ENCODE measurements around the gene GABRG3.
"Not testable (repeated sequence)": the region's sequence is repeated elsewhere in the genome, so short reads cannot be mapped to it uniquely, and the experiment has no call there.

GABRG3 gene

DNA sequence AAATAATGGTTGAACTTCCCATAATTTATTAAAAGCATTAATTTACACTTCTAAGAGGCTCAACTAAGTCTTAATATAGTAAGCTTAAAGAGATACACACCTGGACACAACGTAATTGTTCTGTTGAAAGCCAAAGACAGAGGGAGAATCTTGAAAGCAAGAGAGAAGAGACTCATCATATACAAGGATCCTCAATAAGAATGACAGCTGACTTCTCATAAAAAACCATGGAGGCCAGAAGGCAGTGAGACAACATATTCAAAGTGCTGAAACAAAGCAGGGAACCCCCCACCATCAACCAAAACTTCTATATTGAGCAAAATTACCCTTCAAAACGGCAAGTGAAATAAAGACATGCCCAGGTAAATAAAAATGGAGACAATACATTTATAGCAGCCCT is 16.6 kb upstream of the GABRG3 start:
- no peaks in the 10 kb centered on the region for H3K4me1 ChIP-seq (ENCODE audit: insufficient read depth, low read length)
- H3K36me3 ChIP-seq (ENCODE audit: insufficient read depth, low read length): no peaks in the 10 kb centered on the region
- H2AFZ ChIP-seq (ENCODE audit: low read depth, low read length): no peak overlapping the region
- no peak overlapping the region for H3K4me3 ChIP-seq (ENCODE audit: low read length)
- H3K9me3 ChIP-seq (ENCODE audit: low read length): no peaks in the 10 kb centered on the region
- H3K27me3 ChIP-seq (ENCODE audit: insufficient read depth, low read length): no peaks in the 10 kb centered on the region

DNA sequence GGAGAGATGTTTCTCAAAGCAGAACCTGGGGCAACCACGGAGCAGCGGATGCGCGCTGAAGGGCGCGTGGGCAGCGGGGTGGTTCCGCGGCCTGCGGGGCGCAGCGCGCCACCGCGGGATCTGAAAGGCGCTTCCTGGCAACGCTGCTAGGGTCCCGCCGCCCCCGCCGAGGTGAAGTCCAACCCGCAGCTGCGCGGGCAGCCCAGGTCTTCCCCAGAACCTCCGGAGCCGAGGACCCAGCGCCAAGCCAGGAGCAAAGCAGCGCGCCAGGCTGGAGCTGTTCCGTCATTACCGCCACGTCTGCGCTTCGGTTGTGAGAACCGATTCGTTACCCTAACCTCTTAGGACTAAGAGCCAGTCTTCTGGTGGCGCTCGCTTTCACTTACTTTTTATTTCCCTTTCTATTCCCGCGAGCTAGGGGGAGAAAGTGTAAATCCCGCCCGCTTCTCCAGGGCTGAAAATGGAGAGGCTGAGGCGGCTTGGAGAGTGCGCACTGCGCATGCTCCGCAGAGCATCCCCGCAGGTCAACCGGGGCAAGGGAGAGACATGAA is 3.2 kb upstream of the GABRG3 start:
- Histone ChIP-seq H3K4me3 (ENCODE audit: low read length) (no peak overlapping the region), H3K27me3 (ENCODE audit: insufficient read depth, low read length) (peaks cover 34% of the 10 kb centered on the region), H3K9me3 (ENCODE audit: low read length) (no peaks in the 10 kb centered on the region), H2AFZ (ENCODE audit: low read depth, low read length) (no peak overlapping the region), H3K36me3 (ENCODE audit: insufficient read depth, low read length) (no peaks in the 10 kb centered on the region), H3K4me1 (ENCODE audit: insufficient read depth, low read length) (no peaks in the 10 kb centered on the region)

DNA sequence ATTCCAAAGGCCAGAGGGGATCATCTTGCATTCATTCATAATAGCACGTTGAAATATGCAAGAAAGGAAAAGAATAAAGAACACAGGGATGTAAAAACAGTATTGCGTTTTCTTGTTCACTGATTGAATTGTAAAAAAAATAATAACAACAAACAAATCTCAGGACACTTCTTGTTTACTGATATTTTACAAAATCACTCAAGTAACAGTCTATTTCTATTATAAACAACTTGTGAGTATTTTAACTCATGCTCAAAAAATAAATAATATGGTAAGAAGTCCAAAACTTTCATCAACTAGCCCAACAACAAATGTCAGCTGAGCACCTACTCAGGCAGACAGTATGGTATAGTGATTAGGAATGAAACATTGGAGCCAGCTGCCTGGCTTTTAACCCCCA is 2.2 kb upstream of the GABRG3 start:
- H2AFZ ChIP-seq (ENCODE audit: low read depth, low read length): no peak overlapping the region
- H3K27me3 ChIP-seq (ENCODE audit: insufficient read depth, low read length): peaks cover 36% of the 10 kb centered on the region

DNA sequence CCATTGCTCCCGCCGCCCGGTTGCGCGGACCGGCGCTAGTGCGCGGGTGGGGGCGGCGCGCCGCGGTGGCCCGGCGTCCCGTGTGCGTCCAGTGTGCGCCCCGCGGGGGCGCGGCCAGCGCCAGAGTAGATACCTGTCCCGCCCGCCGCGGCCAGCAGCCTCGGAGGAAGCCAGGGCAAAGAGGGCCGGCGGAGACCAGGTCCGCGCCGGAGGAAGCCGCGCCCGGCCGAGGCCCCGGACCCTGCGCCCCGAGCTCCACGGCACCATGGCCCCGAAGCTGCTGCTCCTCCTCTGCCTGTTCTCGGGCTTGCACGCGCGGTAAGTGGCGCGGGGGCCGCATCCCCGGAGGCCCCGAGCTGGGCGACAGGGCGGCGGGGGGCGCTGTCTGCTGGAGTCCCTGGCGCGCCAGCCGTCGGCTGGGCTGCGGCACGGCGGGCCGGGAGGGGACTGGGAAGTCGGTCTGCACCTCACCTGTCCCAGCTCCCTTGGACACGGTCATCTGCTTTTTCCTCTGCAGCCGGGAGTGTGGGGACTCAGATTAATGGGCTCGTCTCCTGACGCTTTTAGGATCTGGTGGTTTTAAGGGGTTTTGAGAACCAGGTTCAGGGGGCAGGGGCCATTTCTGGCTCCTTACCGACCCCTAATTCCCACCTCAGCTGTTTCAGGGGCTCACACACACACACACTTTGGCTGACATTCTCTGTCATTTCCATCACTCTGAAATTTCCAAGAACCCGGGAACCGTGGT is 464 bp downstream of the GABRG3 start:
- Histone ChIP-seq H3K9me3 (ENCODE audit: low read length) (no peaks in the 10 kb centered on the region), H3K27me3 (ENCODE audit: insufficient read depth, low read length) (peaks cover 38% of the 10 kb centered on the region), H2AFZ (ENCODE audit: low read depth, low read length) (no peak overlapping the region), H3K36me3 (ENCODE audit: insufficient read depth, low read length) (no peaks in the 10 kb centered on the region), H3K4me3 (ENCODE audit: low read length) (no peak overlapping the region), H3K4me1 (ENCODE audit: insufficient read depth, low read length) (no peaks in the 10 kb centered on the region)

More for the DNA sequence above, 2.2 kb upstream of the GABRG3 start:
- Histone ChIP-seq H3K9me3 (ENCODE audit: low read length) (no peaks in the 10 kb centered on the region), H3K36me3 (ENCODE audit: insufficient read depth, low read length) (no peaks in the 10 kb centered on the region), H3K4me3 (ENCODE audit: low read length) (no peak overlapping the region), H3K4me1 (ENCODE audit: insufficient read depth, low read length) (no peaks in the 10 kb centered on the region)

DNA sequence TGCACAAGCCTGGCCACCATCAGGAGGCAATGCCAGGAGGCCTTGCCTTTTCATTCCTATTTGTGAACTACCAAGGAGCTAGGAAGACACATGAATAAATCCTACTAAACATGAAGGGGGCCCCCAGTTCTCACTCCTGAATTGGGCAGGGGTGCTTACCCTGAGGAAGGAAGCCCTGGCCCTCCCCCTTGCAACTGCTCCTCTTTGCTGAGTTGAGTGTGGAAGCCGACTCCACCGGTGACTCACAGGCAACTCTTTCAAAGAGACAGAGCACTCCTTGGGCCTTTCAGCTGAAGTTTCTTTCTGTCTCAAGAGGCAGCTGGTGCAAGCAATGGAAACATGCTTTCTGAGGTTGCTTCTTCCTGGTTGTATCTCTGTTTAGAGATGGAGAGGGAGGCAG is 1.7 kb downstream of the GABRG3 start:
- Histone ChIP-seq H3K4me1 (ENCODE audit: insufficient read depth, low read length) (no peaks in the 10 kb centered on the region), H3K9me3 (ENCODE audit: low read length) (no peaks in the 10 kb centered on the region), H3K36me3 (ENCODE audit: insufficient read depth, low read length) (no peaks in the 10 kb centered on the region), H3K4me3 (ENCODE audit: low read length) (no peak overlapping the region), H3K27me3 (ENCODE audit: insufficient read depth, low read length) (peaks cover 36% of the 10 kb centered on the region), H2AFZ (ENCODE audit: low read depth, low read length) (no peak overlapping the region)

- no peak overlapping the region for H2AFZ ChIP-seq (ENCODE audit: low read depth, low read length)
- H3K36me3 ChIP-seq (ENCODE audit: insufficient read depth, low read length): no peaks in the 10 kb centered on the region
- H3K9me3 ChIP-seq (ENCODE audit: low read length): no peaks in the 10 kb centered on the region
- H3K4me1 ChIP-seq (ENCODE audit: insufficient read depth, low read length): no peaks in the 10 kb centered on the region
- no peak overlapping the region for H3K4me3 ChIP-seq (ENCODE audit: low read length)
- H3K27me3 ChIP-seq (ENCODE audit: insufficient read depth, low read length): peaks cover 36% of the 10 kb centered on the region
Measured at GRCh38 chr15:26974120-26974780, 3.3 kb downstream of the GABRG3 start.

DNA sequence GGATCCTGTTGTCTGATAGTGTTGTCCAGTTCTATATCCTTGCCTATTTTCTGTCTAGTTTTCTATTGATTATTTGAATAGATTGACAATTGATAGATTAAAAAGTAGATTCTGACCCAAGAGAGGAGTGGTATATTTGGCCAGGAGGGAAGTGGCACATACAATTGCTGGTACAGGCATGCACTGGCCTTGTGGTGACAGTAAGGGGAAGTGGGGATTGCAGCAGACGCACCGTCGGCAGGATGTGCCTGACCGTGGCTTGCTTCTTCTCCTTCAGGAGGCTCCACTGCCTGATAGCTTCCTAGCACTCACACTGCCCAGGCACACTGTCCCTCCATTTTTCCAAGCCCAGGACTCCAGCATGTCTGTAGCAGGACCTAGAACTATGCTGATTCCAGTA is 10.5 kb downstream of the GABRG3 start:
- H3K9me3 ChIP-seq (ENCODE audit: low read length): no peaks in the 10 kb centered on the region
- no peak overlapping the region for H2AFZ ChIP-seq (ENCODE audit: low read depth, low read length)
- no peaks in the 10 kb centered on the region for H3K4me1 ChIP-seq (ENCODE audit: insufficient read depth, low read length)
- H3K27me3 ChIP-seq (ENCODE audit: insufficient read depth, low read length): peaks cover under 1% of the 10 kb centered on the region
- no peaks in the 10 kb centered on the region for H3K36me3 ChIP-seq (ENCODE audit: insufficient read depth, low read length)
- no peak overlapping the region for H3K4me3 ChIP-seq (ENCODE audit: low read length)

DNA sequence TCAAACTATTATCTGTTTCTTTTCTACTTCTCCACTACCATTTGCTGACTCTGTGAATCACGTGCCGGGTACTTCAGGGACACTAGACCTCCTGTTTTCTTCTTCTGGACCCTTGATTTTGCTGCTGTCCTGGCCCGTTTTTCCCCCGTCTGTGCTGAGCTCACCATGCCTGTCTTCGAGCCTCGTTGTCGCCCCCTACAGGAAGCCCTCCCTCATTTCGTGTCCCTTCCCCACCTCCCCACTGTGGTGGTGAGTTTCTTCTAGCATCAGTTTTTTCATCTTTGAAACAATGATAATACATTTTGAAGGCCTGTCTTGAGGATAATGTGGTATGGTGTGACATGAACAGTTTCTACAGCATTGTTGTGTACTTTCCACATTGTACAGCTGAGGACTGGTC is 12.8 kb downstream of the GABRG3 start:
- Histone ChIP-seq H3K9me3 (ENCODE audit: low read length) (no peaks in the 10 kb centered on the region), H3K27me3 (ENCODE audit: insufficient read depth, low read length) (no peaks in the 10 kb centered on the region), H3K4me3 (ENCODE audit: low read length) (no peak overlapping the region), H2AFZ (ENCODE audit: low read depth, low read length) (no peak overlapping the region), H3K36me3 (ENCODE audit: insufficient read depth, low read length) (no peaks in the 10 kb centered on the region), H3K4me1 (ENCODE audit: insufficient read depth, low read length) (no peaks in the 10 kb centered on the region)

GRCh38 chr15:26985050-26985449 is 14.1 kb downstream of the GABRG3 start:
- Histone ChIP-seq H3K36me3 (ENCODE audit: insufficient read depth, low read length) (no peaks in the 10 kb centered on the region), H2AFZ (ENCODE audit: low read depth, low read length) (no peak overlapping the region), H3K27me3 (ENCODE audit: insufficient read depth, low read length) (no peaks in the 10 kb centered on the region), H3K4me1 (ENCODE audit: insufficient read depth, low read length) (no peaks in the 10 kb centered on the region), H3K9me3 (ENCODE audit: low read length) (no peaks in the 10 kb centered on the region), H3K4me3 (ENCODE audit: low read length) (no peak overlapping the region)

DNA sequence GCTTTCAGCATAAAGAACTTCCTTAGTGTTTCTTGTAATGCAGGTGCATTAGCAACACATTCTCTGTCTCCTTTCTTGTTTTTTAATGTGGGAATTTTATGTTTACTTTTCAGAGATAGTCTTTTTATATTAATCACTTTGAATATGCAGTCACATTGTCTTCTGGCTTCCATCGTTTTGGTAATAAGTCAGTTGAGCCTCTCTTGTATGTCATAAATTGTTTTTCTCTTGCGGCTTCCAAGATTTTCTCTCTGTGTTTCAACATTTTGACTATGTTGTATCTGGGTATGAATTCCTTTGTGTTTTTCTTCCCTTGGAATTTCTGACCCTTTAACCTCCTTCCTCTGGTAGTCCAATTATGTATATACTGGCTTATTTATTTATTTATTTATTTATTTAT is 25.3 kb downstream of the GABRG3 start:
- Histone ChIP-seq H2AFZ (ENCODE audit: low read depth, low read length) (no peak overlapping the region), H3K4me1 (ENCODE audit: insufficient read depth, low read length) (no peaks in the 10 kb centered on the region), H3K36me3 (ENCODE audit: insufficient read depth, low read length) (no peaks in the 10 kb centered on the region), H3K4me3 (ENCODE audit: low read length) (no peak overlapping the region), H3K27me3 (ENCODE audit: insufficient read depth, low read length) (no peaks in the 10 kb centered on the region), H3K9me3 (ENCODE audit: low read length) (no peaks in the 10 kb centered on the region)

DNA sequence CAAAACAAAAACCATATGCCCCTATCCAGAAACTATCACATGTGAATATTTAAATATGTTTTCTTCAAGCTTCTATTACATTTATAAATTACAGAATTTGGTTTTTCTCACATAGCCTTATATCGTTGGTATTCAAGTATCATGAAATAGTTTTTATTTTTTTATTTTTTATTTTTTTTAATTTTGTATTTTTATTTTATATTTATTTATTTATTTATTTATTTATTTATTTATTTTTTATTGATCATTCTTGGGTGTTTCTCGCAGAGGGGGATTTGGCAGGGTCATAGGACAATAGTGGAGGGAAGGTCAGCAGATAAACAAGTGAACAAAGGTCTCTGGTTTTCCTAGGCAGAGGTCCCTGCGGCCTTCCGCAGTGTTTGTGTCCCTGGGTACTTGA is 32.0 kb downstream of the GABRG3 start:
- not testable (repeated sequence) for H3K4me3 ChIP-seq (ENCODE audit: low read length); H3K36me3 ChIP-seq (ENCODE audit: insufficient read depth, low read length); H3K4me1 ChIP-seq (ENCODE audit: insufficient read depth, low read length); H3K27me3 ChIP-seq (ENCODE audit: insufficient read depth, low read length); H2AFZ ChIP-seq (ENCODE audit: low read depth, low read length); H3K9me3 ChIP-seq (ENCODE audit: low read length)

DNA sequence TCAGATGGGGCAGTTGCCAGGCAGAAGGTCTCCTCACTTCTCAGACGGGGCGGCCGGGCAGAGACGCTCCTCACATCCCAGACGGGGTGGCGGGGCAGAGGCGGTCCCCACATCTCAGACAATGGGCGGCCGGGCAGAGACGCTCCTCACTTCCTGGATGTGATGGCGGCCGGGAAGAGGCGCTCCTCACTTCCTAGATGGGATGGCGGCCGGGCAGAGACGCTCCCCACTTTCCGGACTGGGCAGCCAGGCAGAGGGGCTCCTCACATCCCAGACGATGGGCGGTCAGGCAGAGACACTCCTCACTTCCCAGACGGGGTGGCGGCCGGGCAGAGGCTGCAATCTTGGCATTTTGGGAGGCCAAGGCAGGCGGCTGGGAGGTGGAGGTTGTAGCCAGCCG is 33.2 kb downstream of the GABRG3 start:
- not testable (repeated sequence) for H3K4me1 ChIP-seq (ENCODE audit: insufficient read depth, low read length); H2AFZ ChIP-seq (ENCODE audit: low read depth, low read length); H3K4me3 ChIP-seq (ENCODE audit: low read length); H3K36me3 ChIP-seq (ENCODE audit: insufficient read depth, low read length); H3K27me3 ChIP-seq (ENCODE audit: insufficient read depth, low read length); H3K9me3 ChIP-seq (ENCODE audit: low read length)

- no peaks in the 10 kb centered on the region for H3K9me3 ChIP-seq (ENCODE audit: low read length)
- H3K27me3 ChIP-seq (ENCODE audit: insufficient read depth, low read length): no peaks in the 10 kb centered on the region
- no peak overlapping the region for H3K4me3 ChIP-seq (ENCODE audit: low read length)
- H3K36me3 ChIP-seq (ENCODE audit: insufficient read depth, low read length): no peaks in the 10 kb centered on the region
- no peak overlapping the region for H2AFZ ChIP-seq (ENCODE audit: low read depth, low read length)
- no peaks in the 10 kb centered on the region for H3K4me1 ChIP-seq (ENCODE audit: insufficient read depth, low read length)
Measured at GRCh38 chr15:27017168-27017809, 46.3 kb downstream of the GABRG3 start.

Measured in neuron (in vitro differentiated cells).